A549 (cell line): ENCODE measurements around the gene PTPRG. TPM values are rescaled to one million over a fixed set of nuclear protein-coding genes. Genes with fewer than 3 reads are reported as not detected.

Source experiments
- ATAC-seq, 2 experiments: fragments of 200-7000 bp in 1 of 2; fragments of >200 bp in 1 of 2; cut with Nextera tagmentation in 1 of 2; cut with Tn5 transposase in 1 of 2; 3 replicates each; pipeline versions ENCODE4 v1.8.0 to v1.9.1; 2018 to 2020; ENCODE audit warnings: mild to moderate bottlenecking in 1 of 2, moderate library complexity in 1 of 2
- CTCF ChIA-PET: fragments of 300-600 bp; sonication (Branson Sonifier 250); formaldehyde crosslinking; extraction: SDS; loops from one replicate; lab custom pipeline; 2021; ENCODE audit warnings: antibody characterized with exemption, inconsistent platforms; lab: Yijun Ruan, JAX
- POLR2A ChIA-PET: fragments of 350-600 bp; formaldehyde crosslinking; extraction: SDS; loops from one replicate; lab custom pipeline; 2021; ENCODE audit warnings: antibody characterized with exemption, inconsistent platforms; lab: Yijun Ruan, JAX
- DNase-seq, 2 experiments: peaks; one replicate each; pipeline versions ENCODE4 v3.0.0 to v3.0.0-alpha.2; 2011 to 2016; ENCODE audit warnings: low read depth in 1 of 2, low spot score in 1 of 2
- FAIRE-seq: peaks from 2 replicates; lab custom pipeline; 2011; peaks lifted over from hg19 to GRCh38; lab: Jason Lieb, UNC
- H3K27ac ChIP-seq, 2 experiments: fragments of >200 bp; sonication (Bioruptor Twin); formaldehyde crosslinking; 3 replicates each; pipeline ENCODE4 v1.5.1; 2016 to 2017
- H3K4me1 ChIP-seq: fragments of >200 bp; sonication (Bioruptor Twin); formaldehyde crosslinking; 3 replicates; pipeline ENCODE4 v1.6.1; 2016
- H3K4me2 ChIP-seq: fragments of >200 bp; sonication (Bioruptor Twin); formaldehyde crosslinking; 3 replicates; pipeline ENCODE4 v1.6.1; 2016
- H3K4me3 ChIP-seq: fragments of >200 bp; sonication (Bioruptor Twin); formaldehyde crosslinking; 3 replicates; pipeline ENCODE4 v1.5.1; 2016
- H3K9me3 ChIP-seq: fragments of >200 bp; sonication (Bioruptor Twin); formaldehyde crosslinking; 3 replicates; pipeline ENCODE4 v1.6.1; 2016
- BCL3 ChIP-seq: fragments of >200 bp; sonication (Bioruptor Twin); formaldehyde crosslinking; IDR thresholded peaks from 3 replicates; pipeline ENCODE4 v1.6.1; 2016
- EHMT2 ChIP-seq: fragments of 200-600 bp; sonication (generic); IDR thresholded peaks from 2 replicates; pipeline ENCODE4 v1.6.1; 2016; ENCODE audit warnings: antibody characterized with exemption, low read depth, mild to moderate bottlenecking, moderate library complexity
- ELK1 ChIP-seq: fragments of 150-350 bp; IDR thresholded peaks from 2 replicates; pipeline ENCODE4 v1.6.1; 2014; ENCODE audit warnings: low read depth, mild to moderate bottlenecking, low read length
- EP300 ChIP-seq, 2 experiments: fragments of >200 bp; sonication (Bioruptor Twin); formaldehyde crosslinking; IDR thresholded peaks; 2 replicates in 1 of 2; 3 replicates in 1 of 2; pipeline ENCODE4 v1.6.1; 2016 to 2017
- ESRRA ChIP-seq: fragments of 150-350 bp; IDR thresholded peaks from 2 replicates; pipeline ENCODE4 v1.6.1; 2014; ENCODE audit warnings: mild to moderate bottlenecking, low read length, borderline replicate concordance
- FOSL2 ChIP-seq, 2 experiments: fragments of 450-650 bp in 1 of 2; fragments of >200 bp in 1 of 2; sonication (Bioruptor Twin) in 1 of 2; formaldehyde crosslinking; IDR thresholded peaks; 2 replicates each; pipeline versions ENCODE4 v1.5.0 to v1.6.1; 2016 to 2020; ENCODE audit warnings: mild to moderate bottlenecking in 1 of 2, moderate library complexity in 1 of 2
- GATA3 ChIP-seq: IDR thresholded peaks from 2 replicates; pipeline ENCODE4 v1.6.1; 2012; ENCODE audit warnings: borderline replicate concordance
- HES2 ChIP-seq: fragments of >200 bp; sonication (Bioruptor Twin); formaldehyde crosslinking; IDR thresholded peaks from 2 replicates; pipeline ENCODE4 v1.6.1; 2016
- HOXB5 ChIP-seq: fragments of 250-450 bp; sonication (Bioruptor Pico); IDR thresholded peaks from 2 replicates; pipeline ENCODE4 v1.5.0; 2020; ENCODE audit warnings: mild to moderate bottlenecking, moderate library complexity
- JUN ChIP-seq, 2 experiments: fragments of >200 bp; sonication (Bioruptor Twin); formaldehyde crosslinking; IDR thresholded peaks; 2 replicates in 1 of 2; 3 replicates in 1 of 2; pipeline ENCODE4 v1.6.1; 2016 to 2017
- KDM5A ChIP-seq: fragments of 200-600 bp; sonication (generic); IDR thresholded peaks from 2 replicates; pipeline ENCODE4 v1.6.1; 2016; ENCODE audit warnings: antibody characterized with exemption, mild to moderate bottlenecking
- MAX ChIP-seq: IDR thresholded peaks from 2 replicates; pipeline ENCODE4 v1.6.1; 2012
- MAZ ChIP-seq: fragments of 150-350 bp; IDR thresholded peaks from 2 replicates; pipeline ENCODE4 v1.6.1; 2014; ENCODE audit warnings: antibody characterized with exemption, low read depth, low read length, borderline replicate concordance
- NFE2L2 ChIP-seq: fragments of 150-350 bp; conservative IDR thresholded peaks from 2 replicates; pipeline ENCODE4 v1.6.1; 2014; ENCODE audit warnings: low read length
- NPAS2 ChIP-seq: fragments of 250-450 bp; sonication (Bioruptor Pico); IDR thresholded peaks from 2 replicates; pipeline ENCODE4 v1.8.0; 2022; ENCODE audit warnings: mild to moderate bottlenecking, moderate library complexity, borderline replicate concordance
- NR3C1 ChIP-seq: fragments of >200 bp; sonication (Bioruptor Twin); formaldehyde crosslinking; IDR thresholded peaks from 3 replicates; pipeline ENCODE4 v1.6.1; 2017
- PHF8 ChIP-seq: fragments of 200-600 bp; sonication (generic); IDR thresholded peaks from 2 replicates; pipeline ENCODE4 v1.6.1; 2016; ENCODE audit warnings: low read depth, mild to moderate bottlenecking, antibody characterized with exemption, moderate library complexity, borderline replicate concordance
- POLR2AphosphoS2 ChIP-seq: conservative IDR thresholded peaks from 2 replicates; pipeline ENCODE4 v1.6.1; 2012; ENCODE audit warnings: low read length, improper control_type of control experiment, inconsistent platforms
- RAD21 ChIP-seq, 2 experiments: fragments of >200 bp in 1 of 2; sonication (Bioruptor Twin) in 1 of 2; formaldehyde crosslinking in 1 of 2; IDR thresholded peaks in 1 of 2; conservative IDR thresholded peaks in 1 of 2; 2 replicates in 1 of 2; 3 replicates in 1 of 2; pipeline ENCODE4 v1.6.1; 2012 to 2018; ENCODE audit warnings: inconsistent platforms in 1 of 2
- RCOR1 ChIP-seq: fragments of 150-350 bp; IDR thresholded peaks from 2 replicates; pipeline ENCODE4 v1.6.1; 2014; ENCODE audit warnings: antibody characterized with exemption, low read length, low read depth
- RFX5 ChIP-seq: fragments of 450-650 bp; IDR thresholded peaks from 2 replicates; pipeline ENCODE4 v1.7.1; 2014; ENCODE audit warnings: antibody characterized with exemption, mild to moderate bottlenecking, moderate library complexity
- SMC3 ChIP-seq: fragments of >200 bp; sonication (Bioruptor Twin); formaldehyde crosslinking; IDR thresholded peaks from 3 replicates; pipeline ENCODE4 v1.6.1; 2018; ENCODE audit warnings: inconsistent platforms
- SREBF2 ChIP-seq: fragments of 450-650 bp; IDR thresholded peaks from 2 replicates; pipeline ENCODE4 v1.6.1; 2014; ENCODE audit warnings: mild to moderate bottlenecking, moderate library complexity
- TFCP2L1 ChIP-seq: fragments of 250-450 bp; sonication (Bioruptor Pico); IDR thresholded peaks from 2 replicates; pipeline ENCODE4 v1.5.0; 2021; ENCODE audit warnings: mild to moderate bottlenecking
- ZSCAN20 ChIP-seq: fragments of 250-450 bp; sonication (Bioruptor Pico); IDR thresholded peaks from 2 replicates; pipeline ENCODE4 v1.8.0; 2022; ENCODE audit warnings: mild to moderate bottlenecking, moderate library complexity
- WGBS: methylation state at CpG from one replicate; pipeline ENCODE4 v1.1.6; 2017; ENCODE audit errors: missing lambda C conversion rate; 5-methylcytosine and 5-hydroxymethylcytosine counted together
- polyA plus RNA-seq, 4 experiments: library from polyadenylated mRNA; depleted of rRNA in 3 of 4; stranded (reverse); fragments of >200 nt; fragmentation: RNase III in 1 of 4; extraction: RNeasy Plus Mini Kit Qiagen cat#74134 plus additional on column Dnase treatment in 1 of 4; gene quantifications; 2 replicates in 3 of 4; 3 replicates in 1 of 4; pipeline ENCODE4 v1.2.3, GENCODE V29; 2011 to 2017

Gene PTPRG
- polyA plus RNA-seq, 2 of the 4 experiments (the other 2 are of a cell fraction), result 4.5 to 4.8 TPM

- Histone ChIP-seq H3K4me3 (no peak overlapping the region), H3K27ac (no peak overlapping the region), H3K4me1 (no peaks in the 10 kb centered on the region), H3K9me3 (no peaks in the 10 kb centered on the region), H3K4me2 (no peak overlapping the region)
- DNase-seq, result no peak
- ATAC-seq, result no peak
- no peak for TF ChIP-seq HES2
- TF ChIP-seq GATA3, result no peak
- TF ChIP-seq ZSCAN20, result no peak
- TF ChIP-seq PHF8, result no peak
- no peak for TF ChIP-seq HOXB5 (CRISPR knock-in tag)
- no peak for TF ChIP-seq BCL3
- no peak for TF ChIP-seq SREBF2
- TF ChIP-seq ELK1, result no peak
- TF ChIP-seq MAZ, result no peak
- TF ChIP-seq ESRRA, result no peak
- TF ChIP-seq MAX, result no peak
- no peak for TF ChIP-seq NR3C1
- TF ChIP-seq TFCP2L1, result no peak
- TF ChIP-seq SMC3, result no peak
- no peak for TF ChIP-seq KDM5A
- TF ChIP-seq RCOR1, result no peak
- 52% methylated on average over 3 of the region's 3 CpGs for WGBS
- CTCF ChIA-PET, result interaction anchor here (1.1 kb wide), 1 partner anchor 18 kb away, joined by 3 read pairs; no protein-coding TSS in a partner anchor
- FAIRE-seq, result no peak
- POLR2A ChIA-PET, result no interaction called here
Measured at GRCh38 chr3:62228467-62228866, 667.1 kb downstream of the PTPRG start.

- Histone ChIP-seq H3K4me1 (no peaks in the 10 kb centered on the region), H3K9me3 (no peaks in the 10 kb centered on the region), H3K4me3 (no peak overlapping the region), H3K27ac (no peak overlapping the region), H3K4me2 (no peak overlapping the region)
- ATAC-seq, result no peak
- FAIRE-seq, result no peak
- TF ChIP-seq HES2 (no peak), MAZ (no peak), EP300 (IDR thresholded peaks at IDR 0.05) (no peak), HOXB5 (CRISPR knock-in tag) (no peak), POLR2AphosphoS2 (no peak)
- ChIA-PET CTCF (interaction anchor here (1.1 kb wide), 1 partner anchor 17 kb away, joined by 3 read pairs; no protein-coding TSS in a partner anchor), POLR2A (no interaction called here)
- WGBS, result 67% methylated on average over 2 of the region's 5 CpGs
- DNase-seq, result no peak
Measured at GRCh38 chr3:62229211-62229610, 667.8 kb downstream of the PTPRG start.

- H3K9me3 ChIP-seq, result no peaks in the 10 kb centered on the region
- DNase-seq, result peak; percentile 10 to 18
- WGBS, result 0% methylated on average over 1 of the region's 1 CpG
- no peaks in the 10 kb centered on the region for H3K4me1 ChIP-seq
- ChIA-PET CTCF (no interaction called here), POLR2A (no interaction called here)
- ATAC-seq, result no peak
- no peak overlapping the region for H3K4me2 ChIP-seq
- H3K4me3 ChIP-seq, result no peak overlapping the region
- no peak for FAIRE-seq
- H3K27ac ChIP-seq, result no peak overlapping the region
- TF ChIP-seq JUN (IDR thresholded peaks at IDR 0.05) (no peak), NR3C1 (no peak), NFE2L2 (no peak), FOSL2 (IDR thresholded peaks at IDR 0.05) (no peak), FOSL2 (CRISPR knock-in tag; IDR thresholded peaks at IDR 0.05) (no peak), RFX5 (no peak), ESRRA (no peak), EHMT2 (no peak), RAD21 (conservative IDR thresholded peaks at IDR 0.05 in 1 of 2, IDR thresholded peaks at IDR 0.05 in 1 of 2) (no peak), NPAS2 (no peak)
Measured at GRCh38 chr3:62229908-62230307, 668.5 kb downstream of the PTPRG start.
